Suprapubic skin (tissue), 4 donors: ENCODE measurements around the gene ZNF784. TPM values are rescaled to one million over a fixed set of nuclear protein-coding genes. Genes with fewer than 3 reads are reported as not detected.

ENCODE experiments used
- DNase-seq, 2 donors: peaks; one replicate each; pipeline ENCODE4 v3.0.0-alpha.2; 2019; ENCODE audit warnings: low spot score in 2 of 2
- H3K27ac ChIP-seq: fragments of 200-600 bp; sonication (generic); one replicate; pipeline ENCODE4 v1.5.1; 2019
- H3K27me3 ChIP-seq: fragments of 200-600 bp; sonication (generic); one replicate; pipeline ENCODE4 v1.5.1; 2019
- H3K36me3 ChIP-seq: fragments of 200-600 bp; sonication (generic); one replicate; pipeline ENCODE4 v1.5.1; 2019
- H3K4me1 ChIP-seq: fragments of 200-600 bp; sonication (generic); one replicate; pipeline ENCODE4 v1.5.1; 2019
- H3K4me3 ChIP-seq: fragments of 200-600 bp; sonication (generic); one replicate; pipeline ENCODE4 v1.5.1; 2019; ENCODE audit warnings: mild to moderate bottlenecking
- H3K9me3 ChIP-seq: fragments of 200-600 bp; sonication (generic); one replicate; pipeline ENCODE4 v1.5.1; 2019
- EP300 ChIP-seq: sonication (generic); formaldehyde crosslinking; IDR thresholded peaks from one replicate; pipeline ENCODE4 v1.6.1; 2017; ENCODE audit warnings: antibody characterized with exemption
- POLR2A ChIP-seq, 2 donors: fragments of 450-650 bp; IDR thresholded peaks; one replicate each; pipeline ENCODE4 v1.6.1; 2017; ENCODE audit warnings: antibody characterized with exemption in 2 of 2, mild to moderate bottlenecking in 2 of 2, moderate library complexity in 2 of 2
- POLR2AphosphoS5 ChIP-seq, 3 donors: sonication (generic); formaldehyde crosslinking; IDR thresholded peaks; one replicate each; pipeline ENCODE4 v1.6.1; 2017; ENCODE audit warnings: antibody characterized with exemption in 3 of 3
- WGBS: methylation state at CpG from one replicate; pipeline ENCODE4 v1.1.5; 2018; 5-methylcytosine and 5-hydroxymethylcytosine counted together
- total RNA-seq, 4 donors: library from RNA; depleted of rRNA; stranded (reverse); fragments of >200 nt; gene quantifications; one replicate each; pipeline ENCODE4 v1.1.0, GENCODE V29; 2016
- TF ChIP-seq, protein P1 (sequence below), 2 donors: fragments of 200-600 bp in 1 of 2; fragments of 450-650 bp in 1 of 2; sonication (generic) in 1 of 2; IDR thresholded peaks; one replicate each; pipeline ENCODE4 v1.5.1; 2016 to 2019; ENCODE audit warnings: antibody characterized with exemption in 2 of 2, mild to moderate bottlenecking in 1 of 2, moderate library complexity in 1 of 2

ZNF784 gene, protein sequence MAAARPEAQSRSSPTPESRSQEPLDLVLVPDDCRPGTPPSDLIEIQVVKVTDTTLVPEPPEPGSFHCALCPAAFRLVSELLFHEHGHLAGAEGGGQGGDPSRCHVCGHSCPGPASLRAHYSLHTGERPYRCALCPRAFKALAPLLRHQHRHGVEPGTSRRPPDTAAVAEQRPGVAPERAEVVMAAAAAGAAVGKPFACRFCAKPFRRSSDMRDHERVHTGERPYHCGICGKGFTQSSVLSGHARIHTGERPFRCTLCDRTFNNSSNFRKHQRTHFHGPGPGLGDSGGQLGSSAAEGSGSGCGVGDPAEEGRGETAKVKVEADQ
- 1 to 10 TPM; 4.3 to 8.0 (median 6.5) TPM for total RNA-seq

DNA sequence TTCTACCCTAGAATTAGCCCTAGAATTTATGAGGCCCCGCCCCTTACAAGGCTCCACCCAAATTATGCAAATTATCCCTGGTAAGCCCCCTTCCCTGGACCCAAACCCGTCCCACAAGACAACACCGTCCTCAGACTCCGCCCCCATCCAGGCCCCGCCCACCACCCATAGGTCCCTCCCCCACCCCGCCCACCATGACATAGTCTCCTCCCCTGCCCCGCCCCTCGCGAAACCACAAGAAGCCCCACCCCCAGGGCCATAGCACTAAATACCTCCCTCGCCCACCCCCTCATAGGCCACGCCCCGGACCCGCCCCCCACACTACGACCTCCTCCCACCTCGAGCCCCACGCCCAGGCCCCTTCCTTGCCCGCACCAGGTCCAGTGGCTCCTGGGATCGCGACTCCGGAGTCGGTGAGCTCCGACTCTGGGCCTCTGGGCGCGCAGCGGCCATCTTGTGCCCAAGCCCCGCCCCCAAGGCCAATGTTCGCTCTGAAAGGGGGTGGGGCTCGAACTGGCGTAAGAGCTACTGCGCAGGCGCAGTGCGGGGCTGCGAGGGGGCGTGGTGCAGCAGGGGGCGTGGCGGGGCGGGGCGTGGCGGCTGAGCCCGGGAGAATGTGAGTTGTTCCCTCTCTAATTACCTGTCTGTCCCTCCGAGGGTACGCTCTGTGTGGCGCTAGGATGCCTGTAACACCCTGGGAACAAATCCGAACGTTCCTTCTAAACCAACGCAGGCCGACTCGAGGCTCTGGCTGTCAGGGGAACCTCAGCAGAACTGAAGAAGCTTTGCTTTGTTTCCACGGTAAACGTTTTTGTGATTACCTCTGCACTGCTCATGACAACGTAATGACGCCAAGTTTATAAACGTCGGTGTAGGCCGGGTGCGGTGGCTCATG lies at the start of gene ZNF784:
Gene ZNF784 (minus strand): TSS at position 458 of the 895 bp plus-strand sequence. CDS start 5 bp downstream, at position 453.
- H3K36me3 ChIP-seq, result peaks cover 14% of the 10 kb centered on the region
- no peaks in the 10 kb centered on the region for H3K27me3 ChIP-seq
- H3K4me1 ChIP-seq, result peaks cover 16% of the 10 kb centered on the region
- DNase-seq, result peak; percentile 94 to 96
- no peaks in the 10 kb centered on the region for H3K9me3 ChIP-seq
- TF ChIP-seq EP300 (no peak), POLR2AphosphoS5 (IDR thresholded peaks at IDR 0.05) (peak in 1 of 3 donors; percentile 29)
- H3K27ac ChIP-seq, result peak within 1 kb of the TSS; percentile 97
- H3K4me3 ChIP-seq, result peak within 1 kb of the TSS; percentile 62
- WGBS, result under 1% methylated on average over 27 of the region's 56 CpGs

DNA sequence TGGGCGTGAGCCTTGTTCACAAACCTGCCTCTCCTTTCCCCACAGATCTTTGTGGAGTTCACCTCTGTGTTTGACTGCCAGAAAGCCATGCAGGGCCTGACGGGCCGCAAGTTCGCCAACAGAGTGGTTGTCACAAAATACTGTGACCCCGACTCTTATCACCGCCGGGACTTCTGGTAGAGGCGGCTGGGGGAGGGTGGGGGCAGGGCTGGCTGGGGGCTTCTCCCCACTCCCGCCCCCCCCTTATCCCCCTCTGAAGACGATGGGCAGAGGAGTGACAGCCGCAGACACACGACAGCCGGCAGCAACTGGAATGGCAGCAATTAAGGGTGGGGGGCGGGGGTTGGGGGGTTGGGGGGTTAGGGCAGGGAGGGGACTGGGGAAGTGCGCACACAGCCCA lies 49.5 kb upstream of the ZNF784 start:
- TF ChIP-seq EP300 (no peak), POLR2A (IDR thresholded peaks at IDR 0.05) (no peak), POLR2AphosphoS5 (IDR thresholded peaks at IDR 0.05) (no peak)
- TF ChIP-seq, protein P1, sequence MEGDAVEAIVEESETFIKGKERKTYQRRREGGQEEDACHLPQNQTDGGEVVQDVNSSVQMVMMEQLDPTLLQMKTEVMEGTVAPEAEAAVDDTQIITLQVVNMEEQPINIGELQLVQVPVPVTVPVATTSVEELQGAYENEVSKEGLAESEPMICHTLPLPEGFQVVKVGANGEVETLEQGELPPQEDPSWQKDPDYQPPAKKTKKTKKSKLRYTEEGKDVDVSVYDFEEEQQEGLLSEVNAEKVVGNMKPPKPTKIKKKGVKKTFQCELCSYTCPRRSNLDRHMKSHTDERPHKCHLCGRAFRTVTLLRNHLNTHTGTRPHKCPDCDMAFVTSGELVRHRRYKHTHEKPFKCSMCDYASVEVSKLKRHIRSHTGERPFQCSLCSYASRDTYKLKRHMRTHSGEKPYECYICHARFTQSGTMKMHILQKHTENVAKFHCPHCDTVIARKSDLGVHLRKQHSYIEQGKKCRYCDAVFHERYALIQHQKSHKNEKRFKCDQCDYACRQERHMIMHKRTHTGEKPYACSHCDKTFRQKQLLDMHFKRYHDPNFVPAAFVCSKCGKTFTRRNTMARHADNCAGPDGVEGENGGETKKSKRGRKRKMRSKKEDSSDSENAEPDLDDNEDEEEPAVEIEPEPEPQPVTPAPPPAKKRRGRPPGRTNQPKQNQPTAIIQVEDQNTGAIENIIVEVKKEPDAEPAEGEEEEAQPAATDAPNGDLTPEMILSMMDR (IDR thresholded peaks at IDR 0.05), result no peak
- Histone ChIP-seq H3K4me3 (peak overlapping the region; percentile 91), H3K9me3 (no peaks in the 10 kb centered on the region), H3K4me1 (peaks cover 46% of the 10 kb centered on the region), H3K27ac (no peak overlapping the region), H3K27me3 (no peaks in the 10 kb centered on the region), H3K36me3 (peaks cover 49% of the 10 kb centered on the region)
- 72% methylated on average over 15 of the region's 15 CpGs for WGBS
- no peak for DNase-seq

DNA sequence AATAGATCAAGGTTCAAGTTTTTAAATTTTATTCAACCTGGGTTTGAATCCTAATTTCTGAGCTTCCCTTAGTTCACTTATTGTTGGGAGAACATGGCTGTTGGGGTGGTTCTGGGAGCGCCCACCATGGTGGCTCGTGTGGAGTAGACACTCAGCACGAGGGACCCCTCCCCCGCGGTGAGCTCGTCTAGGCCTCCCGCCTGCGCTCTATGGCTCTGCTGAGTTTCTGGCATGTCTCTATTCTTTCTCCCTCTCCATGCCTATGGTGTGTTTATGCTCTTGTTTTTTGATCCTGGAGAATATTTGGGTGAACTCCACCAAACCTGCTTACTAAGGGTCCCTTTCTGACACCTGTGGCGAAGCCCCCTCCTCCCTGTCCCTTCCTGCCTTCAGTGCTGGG lies 49.1 kb upstream of the ZNF784 start:
- TF ChIP-seq EP300 (no peak), POLR2A (IDR thresholded peaks at IDR 0.05) (no peak)
- 67% methylated on average over 9 of the region's 9 CpGs for WGBS
- Histone ChIP-seq H3K36me3 (peaks cover 49% of the 10 kb centered on the region), H3K4me1 (peaks cover 42% of the 10 kb centered on the region), H3K9me3 (no peaks in the 10 kb centered on the region), H3K27ac (no peak overlapping the region), H3K27me3 (no peaks in the 10 kb centered on the region), H3K4me3 (no peak overlapping the region)
- DNase-seq, result no peak

DNA sequence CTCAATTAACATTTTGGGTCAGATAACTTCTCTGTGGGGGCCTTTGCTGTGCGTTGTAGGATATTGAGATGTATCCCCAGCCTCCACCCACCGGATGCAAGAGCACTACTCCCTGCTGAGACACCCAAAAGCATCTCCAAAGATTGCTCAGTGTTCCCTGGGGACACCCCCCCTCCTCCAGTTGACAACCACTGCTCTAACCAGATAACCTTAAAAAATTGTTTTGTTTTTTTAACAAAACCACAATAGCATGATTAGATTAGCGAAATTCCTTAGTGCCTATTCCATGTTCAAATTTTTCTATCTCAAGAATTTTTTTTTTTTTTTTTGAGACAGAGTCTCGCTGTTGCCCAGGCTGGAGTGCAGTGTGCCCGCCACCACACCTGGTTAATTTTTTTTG lies 48.1 kb upstream of the ZNF784 start:
- peaks cover 53% of the 10 kb centered on the region for H3K36me3 ChIP-seq
- H3K27ac ChIP-seq, result no peak overlapping the region
- peaks cover 40% of the 10 kb centered on the region for H3K4me1 ChIP-seq
- no peak overlapping the region for H3K4me3 ChIP-seq
- TF ChIP-seq, protein P1 (IDR thresholded peaks at IDR 0.05), result no peak
- no peak for TF ChIP-seq EP300
- TF ChIP-seq POLR2A (IDR thresholded peaks at IDR 0.05), result no peak
- TF ChIP-seq POLR2AphosphoS5 (IDR thresholded peaks at IDR 0.05), result no peak
- H3K27me3 ChIP-seq, result no peaks in the 10 kb centered on the region
- no peak for DNase-seq
- WGBS, result 84% methylated on average over 5 of the region's 5 CpGs
- H3K9me3 ChIP-seq, result no peaks in the 10 kb centered on the region

DNA sequence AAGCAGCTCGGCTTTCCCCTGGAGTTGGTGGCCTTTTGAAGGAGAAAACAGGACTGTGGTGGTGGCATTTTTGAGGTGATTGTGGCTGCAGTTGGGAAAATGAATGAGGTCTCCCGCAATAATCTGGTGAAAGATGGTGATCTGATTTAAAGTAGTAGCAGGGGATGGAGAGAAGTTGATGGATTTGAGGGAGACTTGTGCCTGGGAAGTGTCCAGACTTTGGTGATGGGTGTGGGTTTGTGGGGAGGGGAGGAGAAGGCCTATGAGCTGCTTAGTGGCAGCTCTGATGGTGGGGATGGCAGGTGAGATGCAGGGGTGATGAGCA lies 46.6 kb upstream of the ZNF784 start:
- DNase-seq, result no peak
- Histone ChIP-seq H3K4me1 (peaks cover 31% of the 10 kb centered on the region), H3K36me3 (peaks cover 67% of the 10 kb centered on the region), H3K27me3 (no peaks in the 10 kb centered on the region), H3K27ac (no peak overlapping the region), H3K9me3 (no peaks in the 10 kb centered on the region), H3K4me3 (no peak overlapping the region)
- TF ChIP-seq POLR2AphosphoS5 (IDR thresholded peaks at IDR 0.05) (no peak), EP300 (no peak), POLR2A (IDR thresholded peaks at IDR 0.05) (no peak)
- TF ChIP-seq, protein P1 (IDR thresholded peaks at IDR 0.05), result no peak
- 65% methylated on average over 2 of the region's 2 CpGs for WGBS
